GM21367 (cell line): Measurements from ENCODE around the gene CDKL4.
"Not testable (repeated sequence)": the region's sequence is repeated elsewhere in the genome, so short reads cannot be mapped to it uniquely, and the experiment has no call there.

ENCODE experiments used
- ATAC-seq: cut with Tn5 transposase; IDR thresholded peaks from one replicate; pipeline ENCODE4 v1.9.1; 2021; ENCODE audit not compliant: unreplicated experiment

Gene CDKL4

GRCh38 chr2:39232141-39232540 is 11.6 kb downstream of the CDKL4 start:
- no peak for ATAC-seq

- no peak for ATAC-seq
These were observed 15.2 kb downstream of the CDKL4 start for GRCh38 chr2:39228413-39229209.

GRCh38 chr2:39227628-39228412 is 15.9 kb downstream of the CDKL4 start:
- peak; percentile 77 for ATAC-seq

- no peak for ATAC-seq
These were observed 18.2 kb downstream of the CDKL4 start for GRCh38 chr2:39225567-39225966.

GRCh38 chr2:39223909-39224308 is 19.9 kb downstream of the CDKL4 start:
- no peak for ATAC-seq

- no peak for ATAC-seq
These were observed 22.3 kb downstream of the CDKL4 start for GRCh38 chr2:39221459-39221858.

GRCh38 chr2:39220136-39220535 is 23.6 kb downstream of the CDKL4 start:
- ATAC-seq: no peak

- no peak for ATAC-seq
These were observed 25.4 kb downstream of the CDKL4 start for GRCh38 chr2:39218391-39218790.

GRCh38 chr2:39217192-39217550 is 26.6 kb downstream of the CDKL4 start:
- no peak for ATAC-seq

GRCh38 chr2:39216346-39217191 is 27.2 kb downstream of the CDKL4 start:
- no peak for ATAC-seq

GRCh38 chr2:39215545-39215944 is 28.2 kb downstream of the CDKL4 start:
- ATAC-seq: no peak

GRCh38 chr2:39213015-39213414 is 30.8 kb downstream of the CDKL4 start:
- no peak for ATAC-seq

GRCh38 chr2:39210846-39211245 is 32.9 kb downstream of the CDKL4 start:
- no peak for ATAC-seq

- ATAC-seq: no peak
These were observed 40.4 kb downstream of the CDKL4 start for GRCh38 chr2:39203382-39203781.

GRCh38 chr2:39202639-39203369 is 41.0 kb downstream of the CDKL4 start:
- no peak for ATAC-seq

GRCh38 chr2:39197003-39197402 is 46.8 kb downstream of the CDKL4 start:
- ATAC-seq: not testable (repeated sequence)

GRCh38 chr2:39194686-39195085 is 49.1 kb downstream of the CDKL4 start:
- ATAC-seq: no peak

- ATAC-seq: no peak
These were observed 54.7 kb downstream of the CDKL4 start for GRCh38 chr2:39188960-39189494.

GRCh38 chr2:39183673-39184072 is 60.1 kb downstream of the CDKL4 start:
- no peak for ATAC-seq

- no peak for ATAC-seq
These were observed 62.5 kb downstream of the CDKL4 start for GRCh38 chr2:39181297-39181696.
